Left lobe of liver (tissue), 2 donors: ENCODE measurements around the gene DAGLB. TPM values are rescaled to one million over a fixed set of nuclear protein-coding genes. Genes with fewer than 3 reads are reported as not detected.
"Not testable (repeated sequence)": the region's sequence is repeated elsewhere in the genome, so short reads cannot be mapped to it uniquely, and the experiment has no call there.

Experiments used
- ATAC-seq: fragments of 200-7000 bp; cut with Tn5 transposase; one replicate; pipeline ENCODE4 v1.9.1; 2020; ENCODE audit warnings: mild to moderate bottlenecking, moderate library complexity
- DNase-seq: peaks from one replicate; pipeline ENCODE4 v3.0.0-alpha.2; 2020; ENCODE audit warnings: low spot score
- total RNA-seq: library from RNA; stranded (reverse); gene quantifications from one replicate; pipeline ENCODE4 v1.2.1, GENCODE V29; 2021
- donor health status: DM: no; HTN: no; CAD: no; lungs with moderate emphysema.
- donor health status: DM: no; HTN: yes; CAD: no.

The DAGLB gene
- total RNA-seq, 1 donor from 2014 or later: 17.9 TPM

GRCh38 chr7:6378556-6378955 is 69.2 kb downstream of the DAGLB start:
- ATAC-seq, DNase-seq: not testable (repeated sequence)

GRCh38 chr7:6376820-6377219 is 70.9 kb downstream of the DAGLB start:
- ATAC-seq (peak; percentile 71), DNase-seq (peak; percentile 84)

GRCh38 chr7:6375348-6376101 is 72.2 kb downstream of the DAGLB start:
- DNase-seq (no peak), ATAC-seq (no peak)

- no peak for DNase-seq
- ATAC-seq: no peak
These were observed 80.0 kb downstream of the DAGLB start for GRCh38 chr7:6367701-6368211.

- DNase-seq: no peak
These were observed 82.3 kb downstream of the DAGLB start for GRCh38 chr7:6365451-6365850.

GRCh38 chr7:6360841-6361240 is 86.9 kb downstream of the DAGLB start:
- ATAC-seq (no peak), DNase-seq (no peak)

More at GRCh38 chr7:6365451-6365850, 82.3 kb downstream of the DAGLB start:
- ATAC-seq: no peak

- ATAC-seq (no peak), DNase-seq (no peak)
These were observed 88.0 kb downstream of the DAGLB start for GRCh38 chr7:6359734-6360133.

Other genes starting within 250 kb of the DAGLB start
- 3.8 TPM for gene CYTH3, start 175.3 kb downstream of the DAGLB start, total RNA-seq
- 4.7 TPM for gene FAM220A, start 99.0 kb downstream of the DAGLB start, total RNA-seq
- gene RAC1, start 73.4 kb downstream of the DAGLB start, total RNA-seq: 80.1 TPM
- gene KDELR2, start 36.2 kb upstream of the DAGLB start, total RNA-seq: 146 TPM
- gene GRID2IP, start 103.5 kb upstream of the DAGLB start, total RNA-seq: not detected
- gene ZDHHC4, start 129.5 kb upstream of the DAGLB start, total RNA-seq: 38.3 TPM
- gene INTS15, start 142.1 kb upstream of the DAGLB start, total RNA-seq: 14.1 TPM
- 0.10 TPM for gene ZNF853, start 167.7 kb upstream of the DAGLB start, total RNA-seq
- 18.6 TPM for gene ZNF316, start 189.4 kb upstream of the DAGLB start, total RNA-seq